GM23248 (cell line): ENCODE measurements around the gene MEX3B. TPM values are rescaled to one million over a fixed set of nuclear protein-coding genes. Genes with fewer than 3 reads are reported as not detected.

Source experiments
- DNase-seq: peaks from one replicate; pipeline ENCODE4 v3.0.0-alpha.2; 2015
- H2AFZ ChIP-seq: fragments of 200-600 bp; sonication (generic); 2 replicates; pipeline ENCODE4 v1.6.1; 2016; ENCODE audit warnings: antibody characterized with exemption
- H3F3A ChIP-seq: fragments of 200-600 bp; sonication (generic); 2 replicates; pipeline ENCODE4 v1.6.1; 2016; ENCODE audit warnings: mild to moderate bottlenecking, antibody characterized with exemption, mixed run types; ENCODE audit not compliant: insufficient read depth
- H3K27ac ChIP-seq: fragments of 200-600 bp; sonication (generic); 2 replicates; pipeline ENCODE4 v1.5.1; 2016; ENCODE audit warnings: mild to moderate bottlenecking
- H3K27me3 ChIP-seq: fragments of 200-600 bp; sonication (generic); replicated peaks from 2 replicates; pipeline ENCODE4 v1.6.1; 2016; ENCODE audit warnings: mild to moderate bottlenecking; ENCODE audit not compliant: insufficient read depth
- H3K36me3 ChIP-seq: fragments of 200-600 bp; sonication (generic); 2 replicates; pipeline ENCODE4 v1.6.1; 2016; ENCODE audit warnings: low read depth, mild to moderate bottlenecking
- H3K4me1 ChIP-seq: fragments of 200-600 bp; sonication (generic); 2 replicates; pipeline ENCODE4 v1.6.1; 2016; ENCODE audit warnings: mild to moderate bottlenecking; ENCODE audit not compliant: insufficient read depth
- H3K4me2 ChIP-seq: fragments of 200-600 bp; sonication (generic); one replicate; pipeline ENCODE4 v1.6.1; 2016; ENCODE audit warnings: mild to moderate bottlenecking; ENCODE audit not compliant: unreplicated experiment
- H3K4me3 ChIP-seq: fragments of 200-600 bp; sonication (generic); 2 replicates; pipeline ENCODE4 v1.5.1; 2016; ENCODE audit warnings: mild to moderate bottlenecking
- H3K79me2 ChIP-seq: fragments of 200-600 bp; sonication (generic); 2 replicates; pipeline ENCODE4 v1.6.1; 2016; ENCODE audit warnings: mild to moderate bottlenecking; ENCODE audit not compliant: insufficient read depth
- H3K9ac ChIP-seq: fragments of 200-600 bp; sonication (generic); 2 replicates; pipeline ENCODE4 v1.6.1; 2016; ENCODE audit warnings: mild to moderate bottlenecking
- H3K9me2 ChIP-seq: fragments of 200-600 bp; sonication (generic); 2 replicates; pipeline ENCODE4 v1.6.1; 2016; ENCODE audit warnings: mixed run types, mild to moderate bottlenecking, moderate library complexity; ENCODE audit not compliant: insufficient read depth
- H3K9me3 ChIP-seq: fragments of 200-600 bp; sonication (generic); one replicate; pipeline ENCODE4 v1.6.1; 2017; ENCODE audit warnings: low read depth
- H4K20me1 ChIP-seq: fragments of 200-600 bp; sonication (generic); 2 replicates; pipeline ENCODE4 v1.6.0; 2016; ENCODE audit not compliant: insufficient read depth
- EZH2 ChIP-seq: fragments of 200-600 bp; sonication (generic); IDR thresholded peaks from 2 replicates; pipeline ENCODE4 v1.6.1; 2018; ENCODE audit warnings: antibody characterized with exemption, mild to moderate bottlenecking; ENCODE audit not compliant: insufficient read depth, poor library complexity, severe bottlenecking
- EZH2phosphoT487 ChIP-seq: fragments of 200-600 bp; sonication (generic); IDR thresholded peaks from 2 replicates; pipeline ENCODE4 v1.6.1; 2018; ENCODE audit warnings: antibody characterized with exemption, moderate library complexity, mild to moderate bottlenecking, low read depth; ENCODE audit not compliant: insufficient read depth
- WGBS, 2 experiments: methylation state at CpG; one replicate each; pipeline ENCODE4 v1.1.6; 2015 to 2017; ENCODE audit warnings: low lambda C conversion rate in 2 of 2, low coverage in 1 of 2; ENCODE audit errors: missing lambda C conversion rate in 2 of 2; 5-methylcytosine and 5-hydroxymethylcytosine counted together
- in situ Hi-C: fragments of 300-500 bp; cut with MboI; formaldehyde crosslinking; loops from 2 replicates; pipeline ENCODE4 v1.15.0; 2020
- polyA plus RNA-seq: library from polyadenylated mRNA; unstranded; fragments of >200 nt; fragmentation: Nextera tagmentation; extraction: Ambion mirVana; gene quantifications from 2 replicates; pipeline ENCODE4 v1.2.1, GENCODE V29; 2016
- total RNA-seq: library from RNA; depleted of rRNA; stranded (reverse); fragments of >200 nt; shearing (Covaris generic); gene quantifications from 2 replicates; pipeline ENCODE4 v1.2.3, GENCODE V29; 2014

MEX3B gene
- total and polyA plus RNA-seq, 2 experiments from 2014 or later, result 5.3 to 13.3 TPM

- in situ Hi-C loops, result no loop called here
- H3K4me3 ChIP-seq, result no peak overlapping the region
These were observed 28.8 kb upstream of the MEX3B start for GRCh38 chr15:82074610-82075009.

GRCh38 chr15:82072926-82073537 lies 27.2 kb upstream of the MEX3B start:
- Histone ChIP-seq H3K9ac (no peak overlapping the region), H3K4me1 (no peaks in the 10 kb centered on the region), H3K4me3 (no peak overlapping the region), H3K36me3 (no peaks in the 10 kb centered on the region), H3K9me3 (no peaks in the 10 kb centered on the region), H3K9me2 (no peaks in the 10 kb centered on the region), H4K20me1 (no peaks in the 10 kb centered on the region), H3K27me3 (peaks cover 14% of the 10 kb centered on the region), H3K4me2 (no peak overlapping the region), H3F3A (no peaks in the 10 kb centered on the region), H3K27ac (no peak overlapping the region), H2AFZ (no peak overlapping the region), H3K79me2 (no peaks in the 10 kb centered on the region)
- WGBS, 2 experiments, result 63 to 77% methylated on average over 5 of the region's 5 CpGs
- DNase-seq, result no peak
- in situ Hi-C loops, result no loop called here
- no peak for TF ChIP-seq EZH2phosphoT487
- TF ChIP-seq EZH2, result no peak

More at GRCh38 chr15:82074610-82075009, 28.8 kb upstream of the MEX3B start:
- Histone ChIP-seq H3K9me2 (no peaks in the 10 kb centered on the region), H3K27me3 (peaks cover 17% of the 10 kb centered on the region), H2AFZ (no peak overlapping the region), H3K9ac (no peak overlapping the region), H3K9me3 (no peaks in the 10 kb centered on the region), H4K20me1 (no peaks in the 10 kb centered on the region), H3K4me2 (no peak overlapping the region), H3K36me3 (no peaks in the 10 kb centered on the region), H3F3A (no peaks in the 10 kb centered on the region), H3K27ac (no peak overlapping the region), H3K4me1 (no peaks in the 10 kb centered on the region), H3K79me2 (no peaks in the 10 kb centered on the region)
- TF ChIP-seq EZH2phosphoT487 (no peak), EZH2 (no peak)
- DNase-seq, result no peak
- 90 to 95% methylated on average over 1 of the region's 1 CpG for WGBS, 2 experiments

DNA sequence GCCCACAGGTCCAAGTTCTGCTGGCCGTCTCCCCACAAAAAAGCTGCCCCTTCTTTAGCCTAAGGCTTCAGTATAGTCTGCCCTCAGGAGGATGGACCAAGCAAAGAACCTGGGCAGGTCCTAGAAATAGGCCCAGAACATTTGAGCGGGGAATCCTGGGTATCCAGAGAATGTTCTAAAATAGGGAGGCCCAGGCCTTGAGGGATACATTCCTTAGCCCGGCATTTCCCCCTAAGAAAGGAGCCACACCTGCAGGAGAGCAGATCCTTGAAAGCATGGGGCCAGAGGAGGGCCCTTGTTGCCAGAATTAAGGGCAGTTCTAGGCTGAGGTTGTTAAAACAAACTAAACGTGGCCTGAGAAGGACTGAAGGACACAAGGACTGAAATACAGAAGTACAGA lies 20.6 kb upstream of the MEX3B start:
- Histone ChIP-seq H3K27me3 (peaks cover 27% of the 10 kb centered on the region), H3K4me2 (no peak overlapping the region), H3F3A (no peaks in the 10 kb centered on the region), H3K9me2 (no peaks in the 10 kb centered on the region), H3K9me3 (no peaks in the 10 kb centered on the region), H3K9ac (no peak overlapping the region), H2AFZ (no peak overlapping the region), H3K79me2 (no peaks in the 10 kb centered on the region), H4K20me1 (no peaks in the 10 kb centered on the region), H3K36me3 (no peaks in the 10 kb centered on the region), H3K4me3 (no peak overlapping the region), H3K4me1 (no peaks in the 10 kb centered on the region), H3K27ac (no peak overlapping the region)
- DNase-seq, result no peak
- in situ Hi-C loops, result no loop called here
- no peak for TF ChIP-seq EZH2
- no peak for TF ChIP-seq EZH2phosphoT487
- 67 to 81% methylated on average over 4 of the region's 4 CpGs for WGBS, 2 experiments

GRCh38 chr15:82064824-82065223 lies 19.0 kb upstream of the MEX3B start:
- H3K9ac ChIP-seq, result no peak overlapping the region
- H3K79me2 ChIP-seq, result no peaks in the 10 kb centered on the region
- no peak overlapping the region for H2AFZ ChIP-seq
- no peaks in the 10 kb centered on the region for H3F3A ChIP-seq
- no peaks in the 10 kb centered on the region for H3K9me3 ChIP-seq
- DNase-seq, result peak; percentile 26
- no peaks in the 10 kb centered on the region for H3K36me3 ChIP-seq
- no peak overlapping the region for H3K4me2 ChIP-seq
- no peak overlapping the region for H3K27ac ChIP-seq
- H3K4me3 ChIP-seq, result no peak overlapping the region
- H3K4me1 ChIP-seq, result no peaks in the 10 kb centered on the region
- no peak for TF ChIP-seq EZH2phosphoT487
- H3K27me3 ChIP-seq, result peaks cover 25% of the 10 kb centered on the region; the same call in 1 of the 2 replicates
- no peaks in the 10 kb centered on the region for H3K9me2 ChIP-seq
- 66 to 67% methylated on average over 5 of the region's 5 CpGs for WGBS, 2 experiments
- in situ Hi-C loops, result no loop called here
- H4K20me1 ChIP-seq, result no peaks in the 10 kb centered on the region
